ENCODE data around the gene GJB6.

GRCh38 chr13:20178156-20178555, 54.0 kb downstream of the GJB6 start:
- TF ChIP-seq CTCF (conservative IDR thresholded peaks at IDR 0.05 in 1 of 2, IDR thresholded peaks at IDR 0.05 in 1 of 2; ENCODE audit: extremely low read depth in 1 of 2, insufficient read depth in 1 of 2, low read depth in 1 of 2, low read length in 2 of 2), result no peak
- TF ChIP-seq EZH2 (IDR thresholded peaks at IDR 0.05; ENCODE audit: borderline replicate concordance, low read length), result no peak
